Measurements from ENCODE around the gene SLC26A9.

Gene SLC26A9

GRCh38 chr1:205925736-205926135, 17.5 kb downstream of the SLC26A9 start:
- TF ChIP-seq EP300 (IDR thresholded peaks at IDR 0.05; ENCODE audit: borderline replicate concordance): no peak
- TF ChIP-seq YY1 (IDR thresholded peaks at IDR 0.05; ENCODE audit: low read depth): no peak
- TF ChIP-seq REST (IDR thresholded peaks at IDR 0.05; ENCODE audit: low read depth): no peak
- no peak for TF ChIP-seq TAF1 (IDR thresholded peaks at IDR 0.05; ENCODE audit: low read depth)
- no peak for TF ChIP-seq NFIC (IDR thresholded peaks at IDR 0.05)
- no peak for TF ChIP-seq MAX (IDR thresholded peaks at IDR 0.05)
- TF ChIP-seq TCF12 (IDR thresholded peaks at IDR 0.05; ENCODE audit: low read depth): no peak
- TF ChIP-seq CREB1 (IDR thresholded peaks at IDR 0.05; ENCODE audit: low read depth): no peak
- no peak for TF ChIP-seq ZBTB7A (IDR thresholded peaks at IDR 0.05; ENCODE audit: low read depth)
- no peak for TF ChIP-seq FOXM1 (IDR thresholded peaks at IDR 0.05; ENCODE audit: borderline replicate concordance, low read depth)
- TF ChIP-seq CEBPB (IDR thresholded peaks at IDR 0.05): no peak
- no peak for TF ChIP-seq TEAD4 (IDR thresholded peaks at IDR 0.05)
- TF ChIP-seq RAD21 (IDR thresholded peaks at IDR 0.05; ENCODE audit: low read depth): no peak
- no peak for TF ChIP-seq EGR1 (IDR thresholded peaks at IDR 0.05)
- no peak for TF ChIP-seq USF1 (IDR thresholded peaks at IDR 0.05)

GRCh38 chr1:205924460-205924790, 18.8 kb downstream of the SLC26A9 start:
- TF ChIP-seq CEBPB (IDR thresholded peaks at IDR 0.05) (no peak), USF1 (IDR thresholded peaks at IDR 0.05) (no peak), CREB1 (IDR thresholded peaks at IDR 0.05; ENCODE audit: low read depth) (no peak), NFIC (IDR thresholded peaks at IDR 0.05) (no peak), TCF12 (IDR thresholded peaks at IDR 0.05; ENCODE audit: low read depth) (no peak), MAX (IDR thresholded peaks at IDR 0.05) (no peak)

GRCh38 chr1:205923651-205924459, 19.4 kb downstream of the SLC26A9 start:
- no peak for TF ChIP-seq REST (IDR thresholded peaks at IDR 0.05; ENCODE audit: low read depth)
- TF ChIP-seq TCF12 (IDR thresholded peaks at IDR 0.05; ENCODE audit: low read depth): no peak
- TF ChIP-seq TAF1 (IDR thresholded peaks at IDR 0.05; ENCODE audit: low read depth): no peak
- no peak for TF ChIP-seq RAD21 (IDR thresholded peaks at IDR 0.05; ENCODE audit: low read depth)
- no peak for TF ChIP-seq FOXM1 (IDR thresholded peaks at IDR 0.05; ENCODE audit: borderline replicate concordance, low read depth)
- TF ChIP-seq NFIC (IDR thresholded peaks at IDR 0.05): no peak
- no peak for TF ChIP-seq ZBTB7A (IDR thresholded peaks at IDR 0.05; ENCODE audit: low read depth)
- TF ChIP-seq USF1 (IDR thresholded peaks at IDR 0.05): no peak
- TF ChIP-seq TEAD4 (IDR thresholded peaks at IDR 0.05): no peak
- TF ChIP-seq CREB1 (IDR thresholded peaks at IDR 0.05; ENCODE audit: low read depth): no peak
- TF ChIP-seq MAX (IDR thresholded peaks at IDR 0.05): no peak
- TF ChIP-seq EP300 (IDR thresholded peaks at IDR 0.05; ENCODE audit: borderline replicate concordance): no peak
- no peak for TF ChIP-seq CEBPB (IDR thresholded peaks at IDR 0.05)
- no peak for TF ChIP-seq YY1 (IDR thresholded peaks at IDR 0.05; ENCODE audit: low read depth)
- no peak for TF ChIP-seq EGR1 (IDR thresholded peaks at IDR 0.05)

- TF ChIP-seq TEAD4 (IDR thresholded peaks at IDR 0.05) (no peak), RAD21 (IDR thresholded peaks at IDR 0.05; ENCODE audit: low read depth) (no peak), USF1 (IDR thresholded peaks at IDR 0.05) (no peak), YY1 (IDR thresholded peaks at IDR 0.05; ENCODE audit: low read depth) (no peak), CREB1 (IDR thresholded peaks at IDR 0.05; ENCODE audit: low read depth) (no peak), CEBPB (IDR thresholded peaks at IDR 0.05) (no peak), REST (IDR thresholded peaks at IDR 0.05; ENCODE audit: low read depth) (no peak), EGR1 (IDR thresholded peaks at IDR 0.05) (no peak), MAX (IDR thresholded peaks at IDR 0.05) (no peak), ZBTB7A (IDR thresholded peaks at IDR 0.05; ENCODE audit: low read depth) (no peak), EP300 (IDR thresholded peaks at IDR 0.05; ENCODE audit: borderline replicate concordance) (no peak), FOXM1 (IDR thresholded peaks at IDR 0.05; ENCODE audit: borderline replicate concordance, low read depth) (no peak), TAF1 (IDR thresholded peaks at IDR 0.05; ENCODE audit: low read depth) (no peak), NFIC (IDR thresholded peaks at IDR 0.05) (no peak), TCF12 (IDR thresholded peaks at IDR 0.05; ENCODE audit: low read depth) (no peak)
Measured at GRCh38 chr1:205922806-205923205, 20.4 kb downstream of the SLC26A9 start.

Measured in Ishikawa (cell line).